HepG2 (cell line): ENCODE results near the gene KIF5B. TPM values are rescaled to one million over a fixed set of nuclear protein-coding genes. Genes with fewer than 3 reads are reported as not detected.
A peak's percentile ranks its signal among the peaks of the same experiment; 100 is the strongest.

ENCODE experiments used
- AGO1 ChIP-seq: fragments of 200-400 bp; formaldehyde crosslinking; IDR thresholded peaks from 2 replicates; pipeline ENCODE4 v1.6.1; 2017; ENCODE audit warnings: mild to moderate bottlenecking, low read depth, low read length, moderate library complexity; ENCODE audit not compliant: poor library complexity, severe bottlenecking
- ATF5 ChIP-seq: sonication (generic); formaldehyde crosslinking; IDR thresholded peaks from 2 replicates; pipeline ENCODE4 v1.4.0; 2020; ENCODE audit warnings: mild to moderate bottlenecking, low read depth, missing genetic modification reagents
- EZH2 ChIP-seq: conservative IDR thresholded peaks from 2 replicates; pipeline ENCODE4 v1.6.1; 2012; ENCODE audit warnings: mild to moderate bottlenecking, low read depth, low read length, moderate library complexity
- GLI4 ChIP-seq: sonication (generic); formaldehyde crosslinking; IDR thresholded peaks from 2 replicates; pipeline ENCODE4 v1.5.1; 2020; ENCODE audit warnings: missing genetic modification reagents, mild to moderate bottlenecking, moderate library complexity, borderline replicate concordance
- HOXA3 ChIP-seq: sonication (generic); formaldehyde crosslinking; IDR thresholded peaks from 2 replicates; pipeline ENCODE4 v1.5.0; 2020; ENCODE audit warnings: missing genetic modification reagents
- IKZF5 ChIP-seq: IDR thresholded peaks from 2 replicates; pipeline ENCODE4 v1.6.1; 2018; ENCODE audit warnings: missing genetic modification reagents, mild to moderate bottlenecking, missing compliant biosample characterization
- NAIF1 ChIP-seq: sonication (generic); formaldehyde crosslinking; IDR thresholded peaks from 2 replicates; pipeline ENCODE4 v1.5.0; 2020; ENCODE audit warnings: mild to moderate bottlenecking, missing genetic modification reagents, borderline replicate concordance
- NKX3-1 ChIP-seq: sonication (generic); formaldehyde crosslinking; IDR thresholded peaks from 2 replicates; pipeline ENCODE4 v1.5.0; 2020; ENCODE audit warnings: missing genetic modification reagents
- PRMT3 ChIP-seq: sonication (generic); formaldehyde crosslinking; IDR thresholded peaks from 2 replicates; pipeline ENCODE4 v1.8.1; 2022; ENCODE audit warnings: low read depth, mild to moderate bottlenecking, moderate library complexity, missing genetic modification reagents, borderline replicate concordance
- SMAD1 ChIP-seq: sonication (generic); formaldehyde crosslinking; IDR thresholded peaks from 2 replicates; pipeline ENCODE4 v1.4.0; 2020; ENCODE audit warnings: missing genetic modification reagents, low read depth, mild to moderate bottlenecking, borderline replicate concordance
- ZBTB49 ChIP-seq: sonication (generic); formaldehyde crosslinking; IDR thresholded peaks from 2 replicates; pipeline ENCODE4 v1.4.0; 2020; ENCODE audit warnings: missing genetic modification reagents, borderline replicate concordance
- ZC3H4 ChIP-seq: sonication (generic); formaldehyde crosslinking; IDR thresholded peaks from 2 replicates; pipeline ENCODE4 v1.4.0; 2020; ENCODE audit warnings: missing genetic modification reagents, borderline replicate concordance
- ZNF484 ChIP-seq: sonication (generic); formaldehyde crosslinking; IDR thresholded peaks from 2 replicates; pipeline ENCODE4 v1.5.1; 2020; ENCODE audit warnings: mild to moderate bottlenecking, low read depth, missing genetic modification reagents, borderline replicate concordance
- ZNF777 ChIP-seq: sonication (generic); formaldehyde crosslinking; IDR thresholded peaks from 2 replicates; pipeline ENCODE4 v1.4.0; 2020; ENCODE audit warnings: missing genetic modification reagents
- ZNF790 ChIP-seq: sonication (generic); formaldehyde crosslinking; IDR thresholded peaks from 2 replicates; pipeline ENCODE4 v1.8.0; 2022; ENCODE audit warnings: missing genetic modification reagents, mild to moderate bottlenecking, borderline replicate concordance
- ZNF879 ChIP-seq: sonication (generic); formaldehyde crosslinking; IDR thresholded peaks from 2 replicates; pipeline ENCODE4 v1.8.1; 2023; ENCODE audit warnings: missing genetic modification reagents
- polyA plus RNA-seq, 8 experiments: library from polyadenylated mRNA; depleted of rRNA in 3 of 8; stranded (reverse) in 7 of 8; unstranded in 1 of 8; fragments of >200 nt; fragmentation: Illumina TruSeq in 4 of 8; extraction: Trizol in 4 of 8; gene quantifications; 2 replicates each; pipeline versions ENCODE4 v1.2.1 to v1.2.3, GENCODE V29; 2011 to 2016; ENCODE audit warnings: low read depth in 4 of 8, missing spikeins in 1 of 8, mixed read lengths in 1 of 8; ENCODE audit not compliant: insufficient read depth in 1 of 8
- total RNA-seq, 5 experiments: library from RNA; depleted of rRNA; stranded (reverse); fragments of >200 nt; fragmentation: Illumina TruSeq; extraction: Trizol; gene quantifications; 2 replicates each; pipeline ENCODE4 v1.2.3, GENCODE V29; 2016; ENCODE audit warnings: low read depth in 1 of 5
- TF ChIP-seq, protein P1 (sequence below): sonication (generic); formaldehyde crosslinking; IDR thresholded peaks from 2 replicates; pipeline ENCODE4 v1.8.1; 2023; ENCODE audit warnings: mild to moderate bottlenecking, missing genetic modification reagents
- TF ChIP-seq, protein P2 (sequence below): sonication (generic); formaldehyde crosslinking; IDR thresholded peaks from 2 replicates; pipeline ENCODE4 v1.5.0; 2020; ENCODE audit warnings: missing genetic modification reagents
- TF ChIP-seq, protein P3 (sequence below): sonication (generic); formaldehyde crosslinking; IDR thresholded peaks from 2 replicates; pipeline ENCODE4 v1.4.0; 2020; ENCODE audit warnings: missing genetic modification reagents, mild to moderate bottlenecking, borderline replicate concordance
- TF ChIP-seq, protein P4 (sequence below): sonication (generic); formaldehyde crosslinking; IDR thresholded peaks from 2 replicates; pipeline ENCODE4 v1.9.0; 2021; ENCODE audit warnings: missing genetic modification reagents, borderline replicate concordance

KIF5B gene
- total and polyA plus RNA-seq, 2 of the 13 experiments (the other 11 are each of a cell fraction or from before 2014, with no cell fraction given), result 34.3 to 133 TPM

DNA sequence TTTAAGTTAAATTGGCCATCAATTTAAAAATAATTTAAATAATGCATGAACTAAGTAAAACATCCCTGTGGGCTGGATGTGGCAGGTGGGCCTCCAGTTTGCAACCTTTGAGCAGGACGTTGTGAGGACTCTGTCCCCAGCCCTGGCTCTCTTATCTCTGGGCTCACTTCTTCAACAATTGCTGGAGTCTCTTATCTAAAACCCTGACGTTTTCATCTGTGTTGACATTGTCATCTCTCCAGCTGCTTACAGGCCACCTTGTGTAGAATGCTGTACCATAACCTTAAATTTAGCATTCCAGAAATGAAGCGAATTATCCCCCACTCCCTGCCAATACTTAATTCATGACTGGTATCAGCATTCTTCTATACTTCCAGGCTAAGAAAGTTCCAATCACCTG lies 3.2 kb upstream of the KIF5B start (continued):
- TF ChIP-seq NKX3-1 (0 out of 2 replicates have a peak, but pooled peaks have one; percentile 61), SMAD1 (CRISPR knock-in tag) (no peak), ZNF790 (no peak), PRMT3 (no peak), GLI4 (CRISPR knock-in tag) (no peak), ZNF879 (CRISPR knock-in tag) (no peak), EZH2 (no peak), NAIF1 (CRISPR knock-in tag) (no peak), ZNF484 (CRISPR knock-in tag) (no peak), ATF5 (CRISPR knock-in tag) (no peak), IKZF5 (peak; percentile 40; the same call in 1 of the 2 replicates), ZC3H4 (CRISPR knock-in tag) (no peak), ZNF777 (no peak), HOXA3 (CRISPR knock-in tag) (peak; percentile 86), ZBTB49 (no peak), AGO1 (no peak)
- TF ChIP-seq, protein P1, sequence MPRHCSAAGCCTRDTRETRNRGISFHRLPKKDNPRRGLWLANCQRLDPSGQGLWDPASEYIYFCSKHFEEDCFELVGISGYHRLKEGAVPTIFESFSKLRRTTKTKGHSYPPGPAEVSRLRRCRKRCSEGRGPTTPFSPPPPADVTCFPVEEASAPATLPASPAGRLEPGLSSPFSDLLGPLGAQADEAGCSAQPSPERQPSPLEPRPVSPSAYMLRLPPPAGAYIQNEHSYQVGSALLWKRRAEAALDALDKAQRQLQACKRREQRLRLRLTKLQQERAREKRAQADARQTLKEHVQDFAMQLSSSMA (CRISPR knock-in tag), result no peak
- TF ChIP-seq, protein P2, sequence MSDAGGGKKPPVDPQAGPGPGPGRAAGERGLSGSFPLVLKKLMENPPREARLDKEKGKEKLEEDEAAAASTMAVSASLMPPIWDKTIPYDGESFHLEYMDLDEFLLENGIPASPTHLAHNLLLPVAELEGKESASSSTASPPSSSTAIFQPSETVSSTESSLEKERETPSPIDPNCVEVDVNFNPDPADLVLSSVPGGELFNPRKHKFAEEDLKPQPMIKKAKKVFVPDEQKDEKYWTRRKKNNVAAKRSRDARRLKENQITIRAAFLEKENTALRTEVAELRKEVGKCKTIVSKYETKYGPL (CRISPR knock-in tag), result no peak
- TF ChIP-seq, protein P3, sequence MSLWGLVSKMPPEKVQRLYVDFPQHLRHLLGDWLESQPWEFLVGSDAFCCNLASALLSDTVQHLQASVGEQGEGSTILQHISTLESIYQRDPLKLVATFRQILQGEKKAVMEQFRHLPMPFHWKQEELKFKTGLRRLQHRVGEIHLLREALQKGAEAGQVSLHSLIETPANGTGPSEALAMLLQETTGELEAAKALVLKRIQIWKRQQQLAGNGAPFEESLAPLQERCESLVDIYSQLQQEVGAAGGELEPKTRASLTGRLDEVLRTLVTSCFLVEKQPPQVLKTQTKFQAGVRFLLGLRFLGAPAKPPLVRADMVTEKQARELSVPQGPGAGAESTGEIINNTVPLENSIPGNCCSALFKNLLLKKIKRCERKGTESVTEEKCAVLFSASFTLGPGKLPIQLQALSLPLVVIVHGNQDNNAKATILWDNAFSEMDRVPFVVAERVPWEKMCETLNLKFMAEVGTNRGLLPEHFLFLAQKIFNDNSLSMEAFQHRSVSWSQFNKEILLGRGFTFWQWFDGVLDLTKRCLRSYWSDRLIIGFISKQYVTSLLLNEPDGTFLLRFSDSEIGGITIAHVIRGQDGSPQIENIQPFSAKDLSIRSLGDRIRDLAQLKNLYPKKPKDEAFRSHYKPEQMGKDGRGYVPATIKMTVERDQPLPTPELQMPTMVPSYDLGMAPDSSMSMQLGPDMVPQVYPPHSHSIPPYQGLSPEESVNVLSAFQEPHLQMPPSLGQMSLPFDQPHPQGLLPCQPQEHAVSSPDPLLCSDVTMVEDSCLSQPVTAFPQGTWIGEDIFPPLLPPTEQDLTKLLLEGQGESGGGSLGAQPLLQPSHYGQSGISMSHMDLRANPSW, result no peak
- TF ChIP-seq, protein P4, sequence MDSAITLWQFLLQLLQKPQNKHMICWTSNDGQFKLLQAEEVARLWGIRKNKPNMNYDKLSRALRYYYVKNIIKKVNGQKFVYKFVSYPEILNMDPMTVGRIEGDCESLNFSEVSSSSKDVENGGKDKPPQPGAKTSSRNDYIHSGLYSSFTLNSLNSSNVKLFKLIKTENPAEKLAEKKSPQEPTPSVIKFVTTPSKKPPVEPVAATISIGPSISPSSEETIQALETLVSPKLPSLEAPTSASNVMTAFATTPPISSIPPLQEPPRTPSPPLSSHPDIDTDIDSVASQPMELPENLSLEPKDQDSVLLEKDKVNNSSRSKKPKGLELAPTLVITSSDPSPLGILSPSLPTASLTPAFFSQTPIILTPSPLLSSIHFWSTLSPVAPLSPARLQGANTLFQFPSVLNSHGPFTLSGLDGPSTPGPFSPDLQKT, result no peak
